H1 (cell line): Measurements from ENCODE around the gene CDK19. TPM values are rescaled to one million over a fixed set of nuclear protein-coding genes. Genes with fewer than 3 reads are reported as not detected.

Experiments
- CTCF ChIA-PET: fragments of 300-600 bp; sonication (Branson Sonifier 250); formaldehyde crosslinking; loops from one replicate; lab custom pipeline; 2021; ENCODE audit not compliant: partially characterized antibody; lab: Charles Lee
- POLR2A ChIA-PET: fragments of 300-600 bp; sonication (Branson Sonifier 250); formaldehyde crosslinking; loops from one replicate; lab custom pipeline; 2021; ENCODE audit warnings: inconsistent platforms; ENCODE audit not compliant: partially characterized antibody; lab: Charles Lee
- DNase-seq, 2 experiments: peaks; one replicate each; pipeline versions ENCODE4 v3.0.0 to v3.0.0-alpha.2; 2010 to 2022; ENCODE audit warnings: low spot score in 2 of 2, low read depth in 1 of 2, mixed read lengths in 1 of 2
- FAIRE-seq: peaks from 2 replicates; lab custom pipeline; 2011; peaks lifted over from hg19 to GRCh38; lab: Jason Lieb, UNC
- H2AFZ ChIP-seq: 2 replicates; pipeline ENCODE4 v1.8.1; 2012; ENCODE audit warnings: low read length, inconsistent platforms
- H2AK5ac ChIP-seq: 2 replicates; pipeline ENCODE4 v1.6.1; 2013; ENCODE audit warnings: low read depth, low read length
- H2BK120ac ChIP-seq: replicated peaks from 2 replicates; pipeline ENCODE3; 2013; ENCODE audit warnings: low read depth, low read length, inconsistent platforms
- H2BK12ac ChIP-seq: 2 replicates; pipeline ENCODE4 v1.6.1; 2013; ENCODE audit warnings: low read depth, low read length
- H2BK15ac ChIP-seq: 2 replicates; pipeline ENCODE4 v1.6.1; 2013; ENCODE audit warnings: low read length
- H2BK20ac ChIP-seq: 2 replicates; pipeline ENCODE4 v1.6.1; 2013; ENCODE audit warnings: low read length
- H2BK5ac ChIP-seq: 2 replicates; pipeline ENCODE4 v1.6.1; 2013; ENCODE audit warnings: low read depth, low read length
- H3K14ac ChIP-seq: 2 replicates; pipeline ENCODE4 v1.6.1; 2013; ENCODE audit warnings: inconsistent platforms; ENCODE audit not compliant: insufficient read length
- H3K18ac ChIP-seq: 2 replicates; pipeline ENCODE4 v1.6.1; 2013; ENCODE audit warnings: low read length; ENCODE audit errors: extremely low read depth
- H3K23ac ChIP-seq: 2 replicates; pipeline ENCODE4 v1.6.1; 2013; ENCODE audit warnings: inconsistent platforms; ENCODE audit not compliant: insufficient read length
- H3K23me2 ChIP-seq: 2 replicates; pipeline ENCODE4 v1.6.1; 2013; ENCODE audit warnings: low read depth, low read length
- H3K27ac ChIP-seq: 2 replicates; pipeline ENCODE4 v1.6.1; 2011; ENCODE audit warnings: low read depth, low read length, inconsistent platforms
- H3K27me3 ChIP-seq, 4 experiments: replicated peaks in 1 of 4; 1 replicate in 1 of 4; 2 replicates in 3 of 4; pipeline versions ENCODE4 v1.6.1 to v1.8.1; 2011 to 2013; ENCODE audit warnings: low read length in 3 of 4, mild to moderate bottlenecking in 3 of 4, inconsistent platforms in 2 of 4, mixed read lengths in 2 of 4, moderate library complexity in 1 of 4; ENCODE audit not compliant: control insufficient read depth in 3 of 4, insufficient read depth in 3 of 4; ENCODE audit errors: extremely low read depth in 1 of 4
- H3K36me3 ChIP-seq, 4 experiments: 2 replicates each; pipeline versions ENCODE4 v1.6.1 to v1.8.1; 2011 to 2013; ENCODE audit warnings: mild to moderate bottlenecking in 4 of 4, low read length in 3 of 4, moderate library complexity in 2 of 4, control low read depth in 1 of 4, inconsistent platforms in 1 of 4; ENCODE audit not compliant: insufficient read depth in 4 of 4, control insufficient read depth in 2 of 4
- H3K4ac ChIP-seq: replicated peaks from 2 replicates; pipeline ENCODE3; 2013; ENCODE audit warnings: low read length, low read depth, mixed read lengths, inconsistent platforms; ENCODE audit not compliant: insufficient read length
- H3K4me1 ChIP-seq, 4 experiments: replicated peaks in 1 of 4; 1 replicate in 1 of 4; 2 replicates in 3 of 4; pipeline versions ENCODE4 v1.6.1 to v1.8.1; 2011 to 2013; ENCODE audit warnings: low read length in 3 of 4, inconsistent platforms in 2 of 4, mixed read lengths in 1 of 4; ENCODE audit not compliant: insufficient read depth in 4 of 4, control insufficient read depth in 3 of 4
- H3K4me2 ChIP-seq, 2 experiments: 2 replicates each; pipeline versions ENCODE4 v1.6.1 to v1.8.1; 2011 to 2013; ENCODE audit warnings: low read depth in 2 of 2, low read length in 2 of 2, control low read depth in 1 of 2, inconsistent platforms in 1 of 2, mild to moderate bottlenecking in 1 of 2; ENCODE audit not compliant: insufficient read depth in 1 of 2
- H3K4me3 ChIP-seq, 4 experiments: fragments of 200-600, 300-600 bp in 1 of 4; sonication (generic), shearing (Covaris generic), sonication (Bioruptor Twin) in 1 of 4; 2 replicates each; pipeline versions ENCODE4 v1.5.1 to v1.8.1; 2011 to 2016; ENCODE audit warnings: low read length in 4 of 4, low read depth in 3 of 4, control low read depth in 2 of 4, inconsistent platforms in 2 of 4, mild to moderate bottlenecking in 2 of 4, mixed read lengths in 1 of 4, moderate library complexity in 1 of 4; ENCODE audit not compliant: insufficient read depth in 2 of 4; ENCODE audit errors: extremely low read depth in 1 of 4
- H3K56ac ChIP-seq: replicated peaks from 2 replicates; pipeline ENCODE3; 2013; ENCODE audit warnings: low read depth, mild to moderate bottlenecking, mixed read lengths, low read length, inconsistent platforms; ENCODE audit not compliant: insufficient read length
- H3K79me1 ChIP-seq: 2 replicates; pipeline ENCODE4 v1.6.1; 2013; ENCODE audit warnings: low read depth, low read length, control low read depth
- H3K79me2 ChIP-seq, 2 experiments: 2 replicates each; pipeline versions ENCODE4 v1.6.1 to v1.8.1; 2012 to 2013; ENCODE audit warnings: low read length in 2 of 2, mild to moderate bottlenecking in 2 of 2, inconsistent platforms in 1 of 2; ENCODE audit not compliant: insufficient read depth in 2 of 2, control insufficient read depth in 1 of 2
- H3K9ac ChIP-seq, 4 experiments: replicated peaks in 1 of 4; 1 replicate in 1 of 4; 2 replicates in 3 of 4; pipeline versions ENCODE4 v1.6.1 to v1.8.1; 2011 to 2013; ENCODE audit warnings: low read depth in 3 of 4, low read length in 3 of 4, control low read depth in 2 of 4, mild to moderate bottlenecking in 2 of 4, moderate library complexity in 2 of 4, inconsistent platforms in 1 of 4; ENCODE audit errors: extremely low read depth in 1 of 4
- H3K9me3 ChIP-seq, 2 experiments: 2 replicates each; pipeline versions ENCODE4 v1.6.1 to v1.8.1; 2012 to 2013; ENCODE audit warnings: mild to moderate bottlenecking in 2 of 2, moderate library complexity in 2 of 2, control low read depth in 1 of 2, inconsistent platforms in 1 of 2, low read depth in 1 of 2, low read length in 1 of 2, mixed read lengths in 1 of 2; ENCODE audit not compliant: insufficient read depth in 2 of 2
- H4K20me1 ChIP-seq, 2 experiments: replicated peaks in 1 of 2; 2 replicates each; pipeline versions ENCODE3 to v1.8.1; 2011 to 2013; ENCODE audit warnings: inconsistent platforms in 2 of 2, low read length in 2 of 2, mild to moderate bottlenecking in 1 of 2; ENCODE audit not compliant: insufficient read depth in 2 of 2, control insufficient read depth in 1 of 2
- H4K5ac ChIP-seq: 2 replicates; pipeline ENCODE4 v1.6.1; 2013; ENCODE audit warnings: low read length, low read depth, mixed read lengths, inconsistent platforms; ENCODE audit not compliant: insufficient read length
- H4K8ac ChIP-seq: 2 replicates; pipeline ENCODE4 v1.8.0; 2013; ENCODE audit warnings: mild to moderate bottlenecking, moderate library complexity, low read length, inconsistent platforms; ENCODE audit not compliant: insufficient read depth; ENCODE audit errors: extremely low read depth
- H4K91ac ChIP-seq: replicated peaks from 2 replicates; pipeline ENCODE3; 2013; ENCODE audit warnings: low read length, mixed read lengths, inconsistent platforms; ENCODE audit not compliant: insufficient read length
- CBX5 ChIP-seq: fragments of 300-800, 300-1000 bp; sonication (generic); IDR thresholded peaks from 2 replicates; pipeline ENCODE4 v1.7.1; 2016; ENCODE audit warnings: antibody characterized with exemption, low read length, low read depth
- CBX8 ChIP-seq: fragments of 300-800, 300-1000 bp; sonication (generic); IDR thresholded peaks from 2 replicates; pipeline ENCODE4 v1.7.1; 2016; ENCODE audit warnings: low read depth, low read length, borderline replicate concordance
- CEBPB ChIP-seq: IDR thresholded peaks from 2 replicates; pipeline ENCODE4 v1.6.1; 2012; ENCODE audit warnings: low read depth, low read length
- EP300 ChIP-seq, 2 experiments: IDR thresholded peaks; 1 replicate in 1 of 2; 2 replicates in 1 of 2; pipeline ENCODE4 v1.6.1; 2011 to 2012; ENCODE audit warnings: low read depth in 2 of 2, low read length in 2 of 2, mild to moderate bottlenecking in 2 of 2, borderline replicate concordance in 1 of 2, inconsistent platforms in 1 of 2, moderate library complexity in 1 of 2
- HDAC2 ChIP-seq, 2 experiments: fragments of 300-600 bp in 1 of 2; sonication (generic) in 1 of 2; IDR thresholded peaks; 2 replicates each; pipeline ENCODE4 v1.6.1; 2011 to 2012; ENCODE audit warnings: low read depth in 2 of 2, low read length in 2 of 2, mild to moderate bottlenecking in 2 of 2, moderate library complexity in 2 of 2, borderline replicate concordance in 1 of 2, inconsistent platforms in 1 of 2
- JUN ChIP-seq: IDR thresholded peaks from 2 replicates; pipeline ENCODE4 v1.6.1; 2011; ENCODE audit warnings: low read depth, mild to moderate bottlenecking, improper control_type of control experiment, low read length
- KDM1A ChIP-seq: fragments of 200-600, 300-600 bp; sonication (generic); IDR thresholded peaks from 2 replicates; pipeline ENCODE4 v1.7.1; 2016; ENCODE audit warnings: mild to moderate bottlenecking, low read length, borderline replicate concordance
- POLR2AphosphoS5 ChIP-seq: IDR thresholded peaks from 2 replicates; pipeline ENCODE4 v1.6.1; 2011; ENCODE audit warnings: low read depth, low read length
- SAP30 ChIP-seq: fragments of 300-600 bp; sonication (generic); IDR thresholded peaks from 2 replicates; pipeline ENCODE4 v1.7.1; 2012; ENCODE audit warnings: low read length, moderate library complexity, mild to moderate bottlenecking, inconsistent platforms; ENCODE audit not compliant: insufficient read depth, insufficient replicate concordance
- SP4 ChIP-seq: IDR thresholded peaks from 2 replicates; pipeline ENCODE4 v1.6.1; 2012; ENCODE audit warnings: low read length, inconsistent platforms
- ZNF274 ChIP-seq: IDR thresholded peaks from 2 replicates; pipeline ENCODE4 v1.7.0; 2012; ENCODE audit warnings: low read length, borderline replicate concordance; ENCODE audit errors: extremely low read depth
- WGBS, 2 experiments: shearing (Covaris generic) in 1 of 2; methylation state at CpG; one replicate each; pipeline versions ENCODE4 v1.1.6 to v1.1.7; 2013 to 2015; ENCODE audit warnings: low lambda C conversion rate in 2 of 2, mixed read lengths in 2 of 2, inconsistent platforms in 1 of 2, low coverage in 1 of 2, missing lambda C conversion rate in 1 of 2; ENCODE audit not compliant: insufficient replicate concordance in 2 of 2, insufficient coverage in 1 of 2, insufficient read length in 1 of 2; ENCODE audit errors: extremely low coverage in 1 of 2, missing lambda C conversion rate in 1 of 2; 5-methylcytosine and 5-hydroxymethylcytosine counted together
- polyA plus RNA-seq, 7 experiments: library from polyadenylated mRNA; depleted of rRNA in 3 of 7; stranded (reverse) in 5 of 7; unstranded in 2 of 7; fragments of >200 nt in 5 of 7; fragments of 200-250 nt in 2 of 7; gene quantifications; 1 replicate in 5 of 7; 2 replicates in 1 of 7; 4 replicates in 1 of 7; pipeline versions ENCODE4 v1.2.1 to v1.2.3, GENCODE V29; 2011 to 2013; ENCODE audit warnings: missing spikeins in 2 of 7, mixed read lengths in 2 of 7
- total RNA-seq: library from RNA; stranded (reverse); fragmentation: NEBNext Ultra II Directional; extraction: Animal tissue kit (Norgen Biotek cat#: 25700); gene quantifications from 2 replicates; pipeline ENCODE4 v1.2.1, GENCODE V29; 2021

CDK19 gene
- total and polyA plus RNA-seq, 2 of the 8 experiments (the other 6 are each of a cell fraction or from before 2014, with no cell fraction given): 4.9 to 12.6 TPM

- Histone ChIP-seq H2BK5ac (no peak overlapping the region), H4K8ac (no peak overlapping the region), H4K5ac (no peak overlapping the region), H4K91ac (no peak overlapping the region), H3K4me1 (peaks cover 0 to 3% (median 0%) of the 10 kb centered on the region in 4 experiments; a peak in 2 of 7 replicates), H3K9me3 (no peaks in the 10 kb centered on the region), H2AFZ (no peak overlapping the region), H3K4me2 (no peak overlapping the region), H3K14ac (no peak overlapping the region), H3K4ac (no peak overlapping the region), H3K27me3 (no peaks in the 10 kb centered on the region), H3K9ac (no peak overlapping the region), H3K56ac (no peak overlapping the region), H2BK120ac (no peak overlapping the region), H2BK20ac (no peak overlapping the region), H3K18ac (no peak overlapping the region), H2BK12ac (no peak overlapping the region), H3K23me2 (no peaks in the 10 kb centered on the region), H3K4me3 (no peak overlapping the region), H4K20me1 (no peaks in the 10 kb centered on the region), H3K23ac (no peak overlapping the region), H2BK15ac (no peak overlapping the region), H3K27ac (no peak overlapping the region), H3K79me1 (no peaks in the 10 kb centered on the region), H3K36me3 (no peaks in the 10 kb centered on the region), H2AK5ac (no peak overlapping the region), H3K79me2 (no peaks in the 10 kb centered on the region)
- DNase-seq (no peak), FAIRE-seq (no peak)
- TF ChIP-seq ZNF274 (no peak), CEBPB (no peak), SP4 (no peak), EP300 (IDR thresholded peaks at IDR 0.05; ENCODE audit: borderline replicate concordance in 1 of 2, low read depth in 2 of 2, low read length in 2 of 2) (no peak), JUN (no peak), POLR2AphosphoS5 (no peak), CBX5 (no peak), CBX8 (no peak), HDAC2 (IDR thresholded peaks at IDR 0.05; ENCODE audit: borderline replicate concordance in 1 of 2, low read depth in 2 of 2, low read length in 2 of 2) (no peak), SAP30 (no peak), KDM1A (no peak)
- POLR2A ChIA-PET: no interaction called here
- 87% methylated on average over 6 of the region's 6 CpGs; no CpG with 5 or more reads in 1 of the 2 experiments for WGBS, 2 experiments
- CTCF ChIA-PET: interaction anchor here (0.6 to 1.1 kb wide), 4 partner anchors 21 to 371 kb away, joined by 3 read pairs; no protein-coding TSS in a partner anchor
These were observed 252.9 kb downstream of the CDK19 start for GRCh38 chr6:110562316-110562915.
